HG03045 (cell line): ENCODE data around the gene KCNH1.

ENCODE experiments used
- ATAC-seq: cut with Tn5 transposase; IDR thresholded peaks from one replicate; pipeline ENCODE4 v1.9.1; 2021; ENCODE audit warnings: mild to moderate bottlenecking, moderate library complexity; ENCODE audit not compliant: unreplicated experiment

KCNH1 gene

DNA sequence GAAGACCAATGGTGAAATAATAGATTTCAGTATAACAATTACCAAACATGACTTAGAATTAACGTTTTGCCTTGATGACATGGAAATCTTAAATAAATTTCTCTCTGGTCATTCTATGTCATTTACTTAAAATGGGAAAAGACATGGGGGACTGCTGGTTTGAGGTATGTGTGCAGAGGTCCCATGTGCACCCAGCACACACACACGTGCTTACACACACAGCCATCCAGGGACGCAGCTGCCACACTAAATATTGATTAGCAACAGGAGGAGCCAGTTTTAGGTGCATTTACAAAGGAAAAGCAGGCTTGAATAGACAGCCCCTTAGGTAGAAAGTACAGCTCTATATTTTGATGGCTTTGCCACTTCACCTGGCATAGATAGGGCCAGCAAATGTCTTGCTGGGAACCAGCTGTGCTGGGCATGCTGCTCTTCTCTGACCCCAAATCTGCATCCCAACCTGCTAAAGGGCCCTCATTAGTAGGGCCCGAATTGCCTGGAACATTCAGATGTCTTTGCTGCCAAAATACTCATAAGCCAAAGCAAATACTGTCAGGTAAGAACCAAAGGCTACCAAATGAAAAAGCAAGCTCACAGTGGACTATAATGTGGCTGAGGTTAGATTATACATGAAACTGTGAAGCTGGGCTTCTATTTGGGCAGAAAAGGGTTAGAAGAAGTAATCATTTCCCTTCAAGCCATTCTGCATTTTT, 405.4 kb downstream of the KCNH1 start:
- ATAC-seq, result no peak

DNA sequence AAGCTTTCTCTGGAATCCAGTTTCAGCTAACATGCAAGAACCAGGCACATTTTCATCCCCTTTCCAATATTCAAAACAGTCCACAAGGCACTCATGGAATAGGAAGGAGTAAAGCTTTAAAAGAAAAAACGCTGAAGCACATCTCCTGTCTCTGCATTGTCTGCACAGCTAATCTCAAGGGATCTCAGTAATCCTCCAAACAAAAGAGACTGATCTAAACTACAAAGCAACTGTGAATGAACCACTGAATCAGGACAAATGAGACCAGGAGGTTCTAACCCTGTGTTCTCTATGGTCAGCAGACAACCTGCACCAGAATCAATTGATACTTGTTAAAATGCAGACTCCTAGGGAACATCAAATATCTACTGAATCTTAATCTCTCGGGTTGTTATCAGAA, 406.2 kb downstream of the KCNH1 start:
- ATAC-seq, result no peak

DNA sequence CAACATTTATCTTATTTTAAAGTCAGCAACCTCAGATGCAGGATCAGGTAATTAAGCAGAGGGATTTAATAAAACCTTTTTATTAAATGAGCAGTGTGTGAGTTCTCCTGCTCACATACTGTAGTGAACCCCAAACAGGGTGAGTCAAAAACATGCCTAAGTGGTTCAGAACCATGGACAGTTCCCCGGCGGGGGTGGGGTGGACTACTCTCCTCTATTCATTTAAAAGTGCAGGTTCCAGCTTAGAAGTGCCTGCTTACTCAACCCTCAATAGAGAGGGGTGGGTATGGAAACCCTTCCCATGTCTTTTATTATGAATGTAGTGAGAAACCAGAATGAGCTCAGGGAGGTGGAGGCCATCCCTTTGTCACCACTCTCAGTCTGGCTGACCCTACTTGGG, 407.3 kb downstream of the KCNH1 start:
- ATAC-seq, result no peak

DNA sequence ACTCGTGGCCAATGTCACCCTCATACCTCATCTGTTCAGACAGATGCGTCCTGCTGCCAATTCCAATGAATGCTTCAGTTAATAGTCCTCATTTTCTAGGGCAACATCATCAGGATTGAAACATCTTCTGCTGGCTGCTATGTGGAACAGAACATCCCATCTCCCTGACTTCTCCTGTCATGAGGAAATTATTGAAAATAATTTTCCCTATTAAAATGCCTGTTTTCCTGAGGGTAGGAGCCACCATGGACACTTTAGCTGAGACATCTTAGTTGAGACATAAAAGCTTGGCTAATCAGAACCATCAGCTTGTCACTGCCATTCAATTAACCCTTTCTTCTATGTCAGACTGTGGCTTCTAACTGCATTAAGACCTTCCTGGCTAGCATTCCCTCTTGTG, 409.2 kb downstream of the KCNH1 start:
- ATAC-seq, result no peak

DNA sequence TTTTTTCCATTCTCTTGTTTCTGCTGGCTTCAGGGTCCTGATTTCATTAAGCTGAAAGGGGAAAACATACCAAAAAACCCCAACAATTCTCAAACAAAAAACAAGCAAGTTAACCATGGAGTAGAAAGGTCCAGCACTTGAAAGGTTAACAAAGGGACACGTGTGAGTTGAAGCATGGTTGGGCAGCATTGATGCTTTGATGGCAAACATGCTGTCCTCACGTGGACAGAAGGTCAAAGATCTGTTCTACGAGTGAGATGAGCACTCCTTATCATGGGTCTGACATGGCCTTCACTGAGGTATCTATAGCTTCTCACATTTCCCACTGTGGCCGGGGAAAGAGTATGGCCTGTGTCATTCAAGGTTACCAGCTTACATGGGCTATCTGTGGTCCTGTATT, 410.3 kb downstream of the KCNH1 start:
- no peak for ATAC-seq

DNA sequence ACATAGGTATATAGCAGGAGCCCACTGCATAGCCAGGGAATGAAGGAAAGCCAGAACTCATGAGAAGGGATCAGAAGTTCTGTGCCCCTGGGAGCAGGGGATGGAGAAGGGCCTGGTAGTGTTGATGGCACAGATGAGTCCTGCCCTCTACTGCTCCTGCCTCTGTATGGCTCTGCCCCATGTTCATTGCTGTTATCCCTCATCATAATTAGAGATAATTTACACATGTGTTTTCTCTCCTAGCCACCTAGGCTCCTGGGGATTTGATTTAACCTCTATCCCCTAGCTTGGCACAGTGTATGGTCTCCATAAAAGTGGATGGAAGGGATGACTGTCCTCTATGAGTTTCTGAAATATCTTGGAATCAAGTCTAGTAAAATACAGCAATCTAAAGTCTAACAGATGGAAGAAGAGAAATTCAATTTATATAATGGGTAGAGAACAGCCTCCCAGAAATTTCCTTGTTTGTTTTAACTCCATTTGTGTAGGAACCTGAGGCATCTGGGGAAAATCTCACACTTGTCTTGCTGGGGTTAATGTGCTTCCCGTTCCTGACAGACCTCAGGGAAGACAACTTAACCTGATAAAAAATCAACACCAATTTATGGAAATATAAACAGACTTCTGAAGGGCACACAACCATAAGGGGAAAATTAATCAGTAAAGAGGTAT, 411.4 kb downstream of the KCNH1 start:
- ATAC-seq, result no peak

DNA sequence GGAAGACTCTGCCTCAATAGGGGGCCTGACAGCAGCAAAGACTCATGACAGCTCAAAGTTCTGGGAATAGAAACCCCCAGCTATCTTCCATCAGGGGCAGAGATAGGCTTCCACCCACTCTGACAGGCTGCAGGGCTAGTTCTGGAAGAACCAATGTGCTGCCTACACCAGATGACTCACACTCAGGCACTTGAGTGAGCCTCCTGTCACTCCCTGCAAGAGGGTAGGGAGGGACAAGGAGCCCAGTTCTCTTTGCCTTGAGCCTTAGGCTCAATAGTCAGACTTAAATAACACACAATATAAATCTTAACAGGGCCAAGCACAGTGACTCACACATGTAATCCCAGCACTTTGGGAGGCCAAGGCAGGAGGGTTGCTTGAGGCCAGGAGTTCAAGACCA, 418.9 kb downstream of the KCNH1 start:
- no peak for ATAC-seq

DNA sequence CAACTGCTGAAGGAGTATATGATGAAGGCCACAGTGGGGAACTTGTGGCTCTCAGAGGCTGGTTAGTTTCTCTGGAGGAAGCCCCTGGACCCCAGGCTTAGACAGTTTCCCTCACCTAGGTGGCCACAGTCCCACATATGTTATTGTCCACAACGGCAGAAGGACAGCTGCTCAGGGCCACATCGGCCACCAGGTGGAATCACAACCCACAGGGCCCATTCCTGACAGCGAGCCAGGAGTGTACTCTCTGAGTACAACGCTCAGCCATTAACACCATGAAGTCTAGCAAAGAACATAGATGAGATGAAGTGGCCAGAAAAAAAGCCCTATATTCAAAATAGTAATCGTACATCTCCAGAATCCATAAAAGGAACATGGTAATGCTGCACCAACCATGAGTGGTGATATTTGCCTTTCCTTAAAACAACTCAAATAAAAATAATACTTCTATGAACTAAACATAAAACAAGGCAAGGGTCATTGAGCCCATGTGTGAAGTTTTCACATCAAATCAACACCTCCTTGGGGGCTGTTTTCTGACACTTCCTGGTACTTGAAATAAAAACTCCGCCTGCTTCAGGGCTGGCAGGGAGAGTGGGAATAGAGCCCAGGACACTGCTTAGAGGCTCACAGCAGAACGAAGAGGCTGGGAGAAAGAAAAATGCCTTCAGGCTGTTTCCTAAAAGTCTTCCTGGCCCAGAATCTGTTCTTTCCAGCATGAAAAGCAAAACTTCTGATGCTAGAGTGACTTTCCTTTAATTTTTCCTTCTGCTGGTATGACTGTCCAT, 421.9 kb downstream of the KCNH1 start:
- no peak for ATAC-seq

DNA sequence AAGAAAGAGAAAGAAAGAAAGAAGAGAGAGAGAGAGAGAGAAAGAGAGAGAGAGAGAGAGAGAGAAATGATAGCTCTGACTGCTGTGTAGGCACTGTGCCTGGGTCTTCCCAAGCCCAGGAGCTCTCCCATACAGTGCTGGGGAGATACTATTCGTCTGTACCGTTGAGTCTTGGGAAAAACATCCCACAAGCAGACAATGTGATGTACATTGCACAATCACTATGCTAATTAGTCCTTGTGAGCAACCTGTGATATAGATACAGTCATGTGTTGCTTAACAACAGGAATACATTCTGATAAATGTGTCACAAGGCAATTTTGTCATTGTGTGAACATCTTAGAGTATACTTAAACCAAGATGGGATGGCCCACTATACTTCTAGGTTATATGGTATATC, 424.2 kb downstream of the KCNH1 start:
- ATAC-seq, result no peak

DNA sequence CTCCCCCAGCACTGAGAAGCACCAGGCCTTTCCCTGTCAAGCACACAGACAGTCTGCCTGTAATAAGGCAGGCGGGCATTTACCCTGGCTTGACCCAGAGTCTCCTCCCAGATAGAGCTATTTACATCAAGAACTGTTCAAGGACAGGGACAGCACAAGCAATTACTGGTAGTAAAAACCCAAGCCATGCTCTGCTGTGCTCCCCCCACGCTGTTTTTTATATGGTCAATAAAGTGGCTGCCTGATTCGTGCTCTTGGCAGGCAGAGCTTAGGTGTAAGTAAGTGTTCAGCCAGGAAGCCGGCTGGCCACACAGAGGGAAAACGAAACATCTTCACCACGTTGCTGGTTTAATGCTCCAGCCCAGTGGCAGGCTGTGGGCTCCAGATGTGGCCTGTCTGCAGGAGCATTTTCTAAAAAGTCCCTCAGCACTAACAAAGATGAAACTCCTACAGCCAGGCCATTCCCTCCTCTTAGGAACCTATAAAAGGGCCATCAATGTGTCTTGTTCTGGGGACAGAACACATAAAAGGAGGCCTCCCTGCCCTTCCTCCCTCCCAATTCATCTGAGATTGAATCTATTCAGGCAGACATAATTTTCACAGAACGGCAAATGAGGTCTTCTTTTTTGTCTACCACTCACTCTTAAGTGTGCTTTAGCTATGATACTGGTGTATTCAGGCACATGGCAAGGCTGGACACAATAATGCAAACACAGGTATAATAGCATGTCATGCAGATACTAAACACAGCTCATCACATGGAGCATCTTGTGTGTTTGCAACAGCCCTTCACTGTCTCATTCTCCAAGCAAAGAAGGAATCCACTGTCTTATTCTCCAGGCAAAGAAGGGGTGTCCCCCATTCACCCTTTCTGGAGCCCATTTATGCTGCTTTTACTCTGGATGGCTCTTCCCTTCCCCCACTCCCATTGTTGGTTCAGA, 426.4 kb downstream of the KCNH1 start:
- no peak for ATAC-seq

DNA sequence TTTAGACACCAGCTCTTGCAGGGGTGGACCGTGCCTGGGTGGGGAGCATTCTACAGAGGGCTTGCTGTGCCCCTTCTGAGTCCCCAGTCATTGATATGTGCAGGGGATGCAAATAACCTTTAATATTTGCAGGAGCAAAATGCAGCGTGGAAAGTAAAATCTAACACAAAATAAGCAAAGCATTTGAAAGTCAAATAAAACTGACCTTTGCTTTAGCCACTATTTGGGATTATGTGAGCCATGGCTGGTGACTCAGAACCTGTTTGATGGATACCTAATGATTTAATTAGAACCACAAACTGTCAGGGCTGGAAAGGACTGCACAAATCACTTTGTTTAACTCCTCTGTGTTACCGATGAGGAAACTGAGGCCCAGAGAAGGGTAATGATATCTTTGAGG, 427.7 kb downstream of the KCNH1 start:
- ATAC-seq, result no peak

DNA sequence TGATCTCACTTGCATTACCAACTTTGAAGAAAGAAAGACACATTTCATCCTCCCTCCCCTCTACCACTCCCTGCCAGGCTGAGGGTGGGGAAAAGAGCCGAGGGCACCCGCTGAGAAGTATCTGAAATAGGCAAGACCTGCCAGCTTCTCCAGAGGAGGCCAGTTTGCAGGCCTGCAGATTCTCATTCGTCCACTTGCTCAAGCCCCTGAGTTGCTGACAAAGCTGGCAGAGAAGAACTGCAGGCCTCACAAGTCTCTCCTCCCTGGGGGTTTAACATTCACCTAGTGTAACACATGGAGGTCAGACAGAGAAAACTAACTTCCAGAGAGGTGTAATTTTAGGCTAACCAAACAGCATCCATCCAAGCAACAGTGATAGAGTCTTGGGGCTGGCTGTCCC, 428.9 kb downstream of the KCNH1 start:
- ATAC-seq, result no peak

DNA sequence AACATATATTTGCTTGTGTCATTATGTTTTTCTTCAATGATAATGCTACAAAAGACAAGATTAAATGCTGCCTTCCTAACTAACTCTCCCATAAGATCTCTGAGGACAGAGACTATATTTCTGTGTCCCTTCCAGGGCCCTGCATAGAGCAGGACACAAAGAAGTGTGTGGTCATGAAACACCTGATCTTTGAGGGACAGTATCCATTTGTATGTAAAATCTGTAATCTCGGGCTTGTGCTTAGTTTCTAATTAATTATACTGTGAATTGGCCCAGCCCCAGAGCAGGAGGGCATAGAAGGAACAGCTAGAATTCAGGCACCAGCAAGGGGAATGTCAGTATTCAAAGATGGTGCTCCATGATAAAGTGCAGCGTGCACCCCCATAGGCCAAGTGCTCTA, 430.4 kb downstream of the KCNH1 start:
- no peak for ATAC-seq

DNA sequence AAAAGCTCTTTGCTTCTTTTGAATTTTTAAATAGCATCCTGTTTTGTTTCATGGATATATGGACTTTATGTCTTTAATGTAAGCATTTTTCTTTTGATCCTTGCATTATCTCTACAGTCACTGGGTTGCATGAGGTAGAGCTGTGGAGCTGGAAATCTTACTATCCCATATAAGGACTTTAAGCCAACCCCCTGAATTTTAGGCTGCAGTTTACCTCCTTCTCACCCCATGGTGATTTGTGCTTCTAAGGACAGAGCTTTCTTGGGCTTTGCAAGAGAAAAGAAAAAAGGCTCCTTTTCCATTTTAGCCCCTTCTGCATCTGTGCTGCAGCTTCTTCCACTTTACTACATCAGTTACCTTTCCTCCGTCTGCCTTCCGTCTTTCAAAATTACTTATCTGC, 431.4 kb downstream of the KCNH1 start:
- no peak for ATAC-seq

DNA sequence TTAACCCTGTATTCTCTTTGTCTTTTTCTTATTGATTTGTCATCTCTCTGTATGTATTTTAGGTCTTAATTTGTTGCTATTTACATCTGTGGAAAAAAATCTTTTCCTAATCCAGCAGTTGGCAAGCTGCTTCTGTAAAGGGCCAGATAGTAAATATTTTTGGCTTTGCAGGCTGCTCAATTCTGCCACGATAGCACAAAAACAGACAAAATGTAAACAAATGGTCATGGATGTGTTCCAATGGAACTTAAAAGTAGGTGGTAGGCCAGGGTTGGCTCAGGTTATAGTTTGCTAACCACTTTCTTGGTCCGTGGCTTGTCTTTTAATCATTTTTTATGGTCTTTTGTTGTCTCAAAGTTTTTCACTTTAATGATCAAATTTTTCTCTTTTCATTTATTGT, 433.4 kb downstream of the KCNH1 start:
- no peak for ATAC-seq

DNA sequence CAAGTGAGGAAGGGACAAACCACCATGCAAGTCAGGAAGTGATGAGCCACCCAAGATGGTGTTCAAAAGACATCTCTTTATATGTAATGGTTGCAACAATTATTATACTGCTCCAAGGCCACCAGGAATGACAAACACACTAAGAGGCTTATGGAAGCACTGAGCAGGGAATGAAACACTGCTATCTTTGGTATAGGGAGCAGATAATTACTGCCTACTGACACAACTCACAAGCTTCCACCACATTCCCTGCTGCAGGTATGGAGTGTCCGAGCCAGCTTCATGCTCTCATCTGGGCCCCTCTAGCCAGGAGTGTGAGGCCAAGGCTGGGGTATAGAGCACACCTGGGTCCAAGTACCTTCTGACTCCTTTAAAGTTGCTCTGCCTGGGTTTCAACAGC, 433.9 kb downstream of the KCNH1 start:
- no peak for ATAC-seq

DNA sequence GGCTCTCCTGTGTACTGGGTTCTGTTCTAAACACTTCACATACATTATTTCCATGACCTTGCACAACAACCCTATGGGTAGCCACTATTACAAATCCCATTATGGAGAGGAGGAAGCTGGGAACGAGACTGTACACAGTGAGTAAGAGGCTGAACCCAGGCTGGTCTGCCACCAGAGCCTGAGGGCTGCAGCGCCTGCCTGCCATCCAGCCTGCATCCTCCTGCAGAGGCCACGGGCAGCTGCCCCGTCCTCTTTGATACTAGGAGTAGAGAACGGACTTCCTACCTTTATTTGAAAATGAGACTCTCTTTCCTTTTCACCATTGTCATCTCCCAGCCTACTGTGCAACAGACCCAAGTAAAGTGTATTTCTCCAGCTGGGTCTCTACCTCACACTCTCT, 435.3 kb downstream of the KCNH1 start:
- ATAC-seq, result no peak

DNA sequence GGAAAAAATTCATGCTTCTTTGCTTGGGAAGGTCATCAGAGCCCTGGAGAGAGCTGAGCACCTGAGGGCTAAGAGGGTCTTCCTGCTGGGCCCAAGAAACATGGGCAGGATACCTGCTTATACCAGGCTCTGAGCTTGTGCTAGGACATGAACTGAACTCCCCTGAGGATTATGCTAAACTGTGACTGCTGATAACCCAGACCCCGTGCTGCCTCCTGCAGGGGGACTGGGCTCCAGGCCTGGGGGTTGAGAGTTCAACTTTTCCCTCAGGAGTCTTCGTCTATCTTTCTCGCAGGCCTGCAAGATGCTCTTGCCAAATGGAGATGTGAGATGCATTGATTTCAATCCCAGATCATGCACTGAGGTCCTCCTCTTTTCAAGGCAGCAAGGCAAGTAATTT, 436.8 kb downstream of the KCNH1 start:
- ATAC-seq, result peak; percentile 11

DNA sequence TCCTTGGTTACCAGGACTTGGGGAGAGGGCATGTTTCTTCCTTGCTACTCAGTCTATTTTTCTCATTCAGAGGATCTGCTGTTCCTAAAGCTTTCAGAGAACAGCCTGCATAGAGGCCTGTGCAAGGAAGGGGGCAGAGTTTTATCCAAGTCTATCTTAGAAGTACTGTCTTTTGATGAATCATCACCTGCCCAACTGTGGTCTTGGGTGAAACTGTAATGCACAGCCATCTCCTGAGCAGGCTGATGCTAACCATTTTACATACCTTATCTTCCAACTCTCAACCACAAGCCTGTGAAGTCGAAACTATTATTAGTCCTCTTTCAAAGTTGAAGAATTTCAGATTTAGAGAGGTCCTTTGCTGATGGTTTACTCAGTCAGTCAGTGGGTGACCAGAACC, 437.2 kb downstream of the KCNH1 start:
- ATAC-seq, result peak; percentile 88

DNA sequence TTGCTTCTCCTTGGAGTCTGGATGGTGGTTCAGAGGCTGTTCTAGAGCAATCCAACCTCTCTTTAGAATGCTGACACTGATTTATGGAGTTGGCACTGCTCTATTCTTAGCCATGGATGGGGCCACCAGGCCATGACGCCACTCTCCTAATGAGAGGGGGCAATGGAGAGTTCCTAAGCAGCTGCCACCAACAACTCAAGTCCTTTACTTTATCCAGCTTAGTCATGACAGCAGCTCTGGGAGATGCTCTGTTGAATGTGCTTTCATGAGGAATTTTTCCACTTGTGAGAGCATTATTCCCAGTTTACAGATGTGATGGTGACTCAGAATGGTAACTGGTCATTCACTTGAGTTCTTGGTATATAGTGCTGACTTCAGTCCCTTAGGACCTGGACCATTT, 438.9 kb downstream of the KCNH1 start:
- ATAC-seq, result no peak

DNA sequence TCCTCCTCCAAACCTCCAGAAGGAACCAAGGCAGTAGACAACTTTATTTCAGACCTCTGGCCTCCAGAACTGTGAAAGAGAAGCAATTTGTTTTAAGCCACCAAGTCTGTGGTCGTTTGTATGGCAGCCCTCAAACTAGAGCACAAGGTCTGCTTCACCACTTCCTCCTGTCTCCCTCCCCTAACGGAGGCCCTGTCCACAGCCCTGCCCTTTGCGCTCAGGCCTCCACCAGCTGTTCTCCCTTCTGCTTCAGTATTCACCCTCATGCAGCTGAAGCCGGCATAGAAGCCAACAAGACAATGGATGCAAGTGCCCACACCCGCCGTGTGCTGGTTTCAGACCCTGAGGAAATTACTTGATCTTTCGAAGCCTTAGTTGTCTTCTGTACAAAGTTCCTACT, 441.2 kb downstream of the KCNH1 start:
- no peak for ATAC-seq
